ENCODE data around the gene FAM200A.

- TF ChIP-seq POLR2A (IDR thresholded peaks at IDR 0.05) = no peak
- TF ChIP-seq CTCF (IDR thresholded peaks at IDR 0.05) = no peak
- TF ChIP-seq EP300 (IDR thresholded peaks at IDR 0.05) = no peak
Observed at GRCh38 chr7:99541212-99541611, 10.7 kb downstream of the FAM200A start.

Data from tibial nerve (tissue), 4 donors.